CD14-positive monocyte (primary cell): Measurements from ENCODE around the gene PARP15. TPM values are rescaled to one million over a fixed set of nuclear protein-coding genes. Genes with fewer than 3 reads are reported as not detected.
A peak's percentile ranks its signal among the peaks of the same experiment; 100 is the strongest.

ENCODE experiments used
- DNase-seq, 3 donors: peaks; one replicate each; pipeline ENCODE4 v3.0.0-alpha.2; 2011 to 2022
- H2AFZ ChIP-seq: 2 replicates; pipeline ENCODE4 v1.6.0; 2012; ENCODE audit warnings: mild to moderate bottlenecking, low read depth, low read length, inconsistent platforms; ENCODE audit not compliant: insufficient read depth, poor library complexity, severe bottlenecking
- H3K27ac ChIP-seq, 2 donors: 1 replicate in 1 of 2; 2 replicates in 1 of 2; pipeline ENCODE4 v1.5.1; 2012 to 2013; ENCODE audit warnings: low read length in 2 of 2, control low read depth in 1 of 2, inconsistent platforms in 1 of 2, low read depth in 1 of 2, mild to moderate bottlenecking in 1 of 2
- H3K27me3 ChIP-seq, 2 donors: one replicate each; pipeline versions ENCODE4 v1.6.0 to v1.6.1; 2011 to 2013; ENCODE audit warnings: low read length in 2 of 2; ENCODE audit not compliant: control insufficient read depth in 2 of 2, insufficient read depth in 2 of 2
- H3K36me3 ChIP-seq, 2 donors: replicated peaks in 1 of 2; 1 replicate in 1 of 2; 2 replicates in 1 of 2; pipeline versions ENCODE4 v1.5.1 to v1.6.1; 2012 to 2013; ENCODE audit warnings: low read length in 2 of 2, control low read depth in 1 of 2, inconsistent platforms in 1 of 2, mild to moderate bottlenecking in 1 of 2; ENCODE audit not compliant: insufficient read depth in 2 of 2, control insufficient read depth in 1 of 2
- H3K4me1 ChIP-seq, 2 donors: 1 replicate in 1 of 2; 2 replicates in 1 of 2; pipeline versions ENCODE4 v1.5.1 to v1.6.1; 2012 to 2013; ENCODE audit warnings: low read length in 2 of 2, control low read depth in 1 of 2, inconsistent platforms in 1 of 2, mild to moderate bottlenecking in 1 of 2, moderate library complexity in 1 of 2; ENCODE audit not compliant: insufficient read depth in 2 of 2, control insufficient read depth in 1 of 2
- H3K4me2 ChIP-seq: replicated peaks from 2 replicates; pipeline ENCODE3; 2012; ENCODE audit warnings: low read length, moderate library complexity, mild to moderate bottlenecking; ENCODE audit not compliant: poor library complexity, severe bottlenecking; ENCODE audit errors: extremely low read depth
- H3K4me3 ChIP-seq, 3 experiments: fragments of 200-600 bp in 1 of 3; sonication (generic) in 1 of 3; replicated peaks in 1 of 3; 1 replicate in 2 of 3; 2 replicates in 1 of 3; pipeline ENCODE4 v1.5.1; 2011 to 2013; ENCODE audit warnings: low read length in 3 of 3, mild to moderate bottlenecking in 3 of 3, control low read depth in 2 of 3, low read depth in 2 of 3, inconsistent platforms in 1 of 3, moderate library complexity in 1 of 3
- H3K79me2 ChIP-seq: 2 replicates; pipeline ENCODE4 v1.6.0; 2012; ENCODE audit warnings: mild to moderate bottlenecking, control low read depth, inconsistent platforms, low read length, moderate library complexity; ENCODE audit not compliant: insufficient read depth
- H3K9ac ChIP-seq: 2 replicates; pipeline ENCODE4 v1.6.0; 2017; ENCODE audit warnings: low read length, mild to moderate bottlenecking; ENCODE audit not compliant: insufficient read depth, poor library complexity, severe bottlenecking
- H3K9me3 ChIP-seq, 2 donors: replicated peaks in 1 of 2; 1 replicate in 1 of 2; 2 replicates in 1 of 2; pipeline versions ENCODE4 v1.5.1 to v1.6.1; 2012 to 2013; ENCODE audit warnings: low read length in 2 of 2, control low read depth in 1 of 2; ENCODE audit not compliant: control insufficient read depth in 1 of 2, insufficient read depth in 1 of 2
- H4K20me1 ChIP-seq: 2 replicates; pipeline ENCODE4 v1.6.0; 2012; ENCODE audit warnings: mild to moderate bottlenecking, low read length, control low read depth, moderate library complexity; ENCODE audit not compliant: insufficient read depth
- H3K27ac Mint-ChIP-seq, 7 donors: one replicate each; pipeline ENCODE4 v1.8.0; 2020; ENCODE audit warnings: mild to moderate bottlenecking in 7 of 7, mixed read lengths in 7 of 7, moderate library complexity in 6 of 7, inconsistent platforms in 2 of 7
- H3K27me3 Mint-ChIP-seq, 3 donors: one replicate each; pipeline ENCODE4 v1.8.0; 2021 to 2022; ENCODE audit warnings: low read depth in 3 of 3, mild to moderate bottlenecking in 3 of 3, mixed read lengths in 3 of 3, moderate library complexity in 3 of 3, inconsistent platforms in 1 of 3
- H3K36me3 Mint-ChIP-seq, 2 donors: one replicate each; pipeline ENCODE4 v1.8.0; 2020; ENCODE audit warnings: mixed read lengths in 2 of 2, inconsistent platforms in 1 of 2, mild to moderate bottlenecking in 1 of 2
- H3K4me1 Mint-ChIP-seq: one replicate; pipeline ENCODE4 v1.8.0; 2020; ENCODE audit warnings: mild to moderate bottlenecking, mixed read lengths
- H3K4me3 Mint-ChIP-seq, 2 donors: one replicate each; pipeline ENCODE4 v1.8.0; 2020; ENCODE audit warnings: mild to moderate bottlenecking in 2 of 2, mixed read lengths in 2 of 2, moderate library complexity in 1 of 2
- H3K9me3 Mint-ChIP-seq, 7 donors: one replicate each; pipeline ENCODE4 v1.8.0; 2020 to 2022; ENCODE audit warnings: mixed read lengths in 7 of 7, mild to moderate bottlenecking in 6 of 7, moderate library complexity in 6 of 7, inconsistent platforms in 2 of 7
- WGBS: methylation state at CpG from one replicate; pipeline ENCODE4 v1.1.5; 2013; ENCODE audit warnings: missing lambda C conversion rate; ENCODE audit not compliant: insufficient coverage; 5-methylcytosine and 5-hydroxymethylcytosine counted together
- intact Hi-C, 2 donors: fragments of 100-400 bp; cut with micrococcal nuclease; formaldehyde crosslinking; loops; one replicate each; pipeline versions ENCODE4 v1.15.0 to v1.15.1; 2023
- polyA plus RNA-seq, 3 donors: library from polyadenylated mRNA; depleted of rRNA in 1 of 3; unstranded in 2 of 3; stranded (reverse) in 1 of 3; fragments of 300-500 nt in 2 of 3; fragments of >200 nt in 1 of 3; fragmentation: Illumina TruSeq in 2 of 3; gene quantifications; 1 replicate in 2 of 3; 2 replicates in 1 of 3; pipeline ENCODE4 v1.2.3, GENCODE V29; 2012 to 2021
- TF ChIP-seq, protein P1 (sequence below): fragments of 200-600 bp; IDR thresholded peaks from one replicate; pipeline ENCODE4 v1.8.0; 2022; ENCODE audit warnings: antibody characterized with exemption, mild to moderate bottlenecking

PARP15 gene
- polyA plus RNA-seq, 3 donors, result 0.23 to 4.4 (median 0.28) TPM

DNA sequence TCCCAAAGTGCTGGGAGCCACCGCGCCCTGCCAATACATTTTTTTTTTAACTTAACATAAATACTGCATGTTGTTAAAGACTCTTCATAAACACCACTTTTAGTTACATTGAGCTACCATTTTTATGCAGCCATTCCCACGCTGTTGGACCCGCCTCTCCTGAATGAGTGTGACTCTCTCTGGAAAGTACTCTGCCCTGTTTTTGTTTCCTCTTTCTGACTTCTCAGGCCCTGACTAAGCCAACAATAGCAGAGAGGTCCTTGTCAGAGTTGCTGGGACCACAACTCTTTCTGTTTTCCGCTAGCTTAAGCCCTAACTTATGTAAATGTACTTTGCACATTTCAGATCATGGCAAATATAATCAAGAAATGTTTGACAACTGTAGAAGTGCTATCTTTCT is 35.2 kb downstream of the PARP15 start:
- DNase-seq, result peak in 1 of 3 donors; percentile 16
- Histone ChIP-seq H3K4me1 (no peaks in the 10 kb centered on the region), H3K27ac (peak overlapping the region in 1 of 2 donors; percentile 10), H3K27me3 (no peaks in the 10 kb centered on the region), H3K4me3 (no peak overlapping the region), H2AFZ (no peak overlapping the region), H3K79me2 (no peaks in the 10 kb centered on the region), H3K9me3 (no peaks in the 10 kb centered on the region), H3K4me2 (no peak overlapping the region), H3K9ac (no peak overlapping the region), H4K20me1 (no peaks in the 10 kb centered on the region), H3K36me3 (no peaks in the 10 kb centered on the region)
- Mint-ChIP-seq H3K4me1 (peaks cover 10% of the 10 kb centered on the region), H3K9me3 (peaks cover 0 to 3% (median 0%) of the 10 kb centered on the region in 7 donors), H3K4me3 (no peak overlapping the region), H3K36me3 (peaks cover 0 to 9% of the 10 kb centered on the region in 2 donors), H3K27me3 (peaks cover 0 to 4% (median 1%) of the 10 kb centered on the region in 3 donors), H3K27ac (peak overlapping the region in 3 of 7 donors; percentile 1 to 73 (median 56))
- TF ChIP-seq, protein P1, sequence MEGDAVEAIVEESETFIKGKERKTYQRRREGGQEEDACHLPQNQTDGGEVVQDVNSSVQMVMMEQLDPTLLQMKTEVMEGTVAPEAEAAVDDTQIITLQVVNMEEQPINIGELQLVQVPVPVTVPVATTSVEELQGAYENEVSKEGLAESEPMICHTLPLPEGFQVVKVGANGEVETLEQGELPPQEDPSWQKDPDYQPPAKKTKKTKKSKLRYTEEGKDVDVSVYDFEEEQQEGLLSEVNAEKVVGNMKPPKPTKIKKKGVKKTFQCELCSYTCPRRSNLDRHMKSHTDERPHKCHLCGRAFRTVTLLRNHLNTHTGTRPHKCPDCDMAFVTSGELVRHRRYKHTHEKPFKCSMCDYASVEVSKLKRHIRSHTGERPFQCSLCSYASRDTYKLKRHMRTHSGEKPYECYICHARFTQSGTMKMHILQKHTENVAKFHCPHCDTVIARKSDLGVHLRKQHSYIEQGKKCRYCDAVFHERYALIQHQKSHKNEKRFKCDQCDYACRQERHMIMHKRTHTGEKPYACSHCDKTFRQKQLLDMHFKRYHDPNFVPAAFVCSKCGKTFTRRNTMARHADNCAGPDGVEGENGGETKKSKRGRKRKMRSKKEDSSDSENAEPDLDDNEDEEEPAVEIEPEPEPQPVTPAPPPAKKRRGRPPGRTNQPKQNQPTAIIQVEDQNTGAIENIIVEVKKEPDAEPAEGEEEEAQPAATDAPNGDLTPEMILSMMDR, result no peak
- 100% methylated on average over 3 of the region's 5 CpGs for WGBS
- intact Hi-C loops, result loop anchor here in 1 of 2 donors (10.0 kb wide), 1 partner anchor 48 kb away; the partner anchor contains the start of genes DTX3L and PARP9

DNA sequence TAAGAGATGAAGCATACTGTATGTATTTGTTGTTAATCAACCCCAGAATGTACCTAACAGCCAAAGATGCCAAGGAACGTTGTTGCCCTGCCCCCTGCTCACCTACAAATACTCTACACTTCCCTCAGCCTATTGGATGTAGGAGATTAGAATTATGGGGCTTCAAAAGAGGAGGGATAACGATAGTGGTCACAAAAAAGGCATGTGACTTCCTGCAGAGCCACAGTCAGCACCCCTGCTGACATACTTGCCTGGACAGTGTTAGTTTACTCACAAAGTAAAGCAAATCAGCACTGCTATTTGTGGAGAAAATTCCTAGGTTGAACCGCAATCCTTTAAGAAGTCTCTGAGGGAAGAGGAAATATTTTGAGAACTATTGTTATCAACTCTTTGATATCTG is 37.9 kb downstream of the PARP15 start:
- no peak for DNase-seq
- intact Hi-C loops, result loop anchor here in 1 of 2 donors (10.0 kb wide), 1 partner anchor 51 kb away; the partner anchor contains the start of genes DTX3L and PARP9
- no peak overlapping the region for H3K9ac ChIP-seq

More for the DNA sequence above, 37.9 kb downstream of the PARP15 start:
- H3K9me3 Mint-ChIP-seq, result peaks cover 0 to 3% (median 0%) of the 10 kb centered on the region in 7 donors
- Histone ChIP-seq H3K4me1 (no peaks in the 10 kb centered on the region), H3K27ac (no peak overlapping the region), H3K4me2 (no peak overlapping the region), H3K36me3 (no peaks in the 10 kb centered on the region), H3K27me3 (no peaks in the 10 kb centered on the region), H3K9me3 (no peaks in the 10 kb centered on the region), H4K20me1 (no peaks in the 10 kb centered on the region), H3K79me2 (no peaks in the 10 kb centered on the region), H2AFZ (no peak overlapping the region), H3K4me3 (no peak overlapping the region)
- WGBS, result no CpG with 5 or more reads among the region's 3 CpGs
- peaks cover 0 to 4% (median 1%) of the 10 kb centered on the region in 3 donors for H3K27me3 Mint-ChIP-seq
- peaks cover 0 to 12% of the 10 kb centered on the region in 2 donors for H3K36me3 Mint-ChIP-seq
- TF ChIP-seq, protein P1, result no peak
- peaks cover 4% of the 10 kb centered on the region for H3K4me1 Mint-ChIP-seq
- no peak overlapping the region for H3K4me3 Mint-ChIP-seq
- H3K27ac Mint-ChIP-seq, result no peak overlapping the region
